ENCODE measurements around the gene SCTR. TPM values are rescaled to one million over a fixed set of nuclear protein-coding genes. Genes with fewer than 3 reads are reported as not detected.

The SCTR gene
- total and polyA plus RNA-seq, 2 of the 8 experiments (the other 6 are each of a cell fraction or from before 2014, with no cell fraction given): 0.15 TPM; not detected in 1

GRCh38 chr2:119481501-119482455, 42.5 kb downstream of the SCTR start:
- no peaks in the 10 kb centered on the region for H4K20me1 ChIP-seq (replicated peaks in 1 of 2; ENCODE audit: control insufficient read depth in 1 of 2, insufficient read depth in 2 of 2, low read length in 2 of 2)
- H3K14ac ChIP-seq (ENCODE audit: insufficient read length): no peak overlapping the region
- TF ChIP-seq SP2 (IDR thresholded peaks at IDR 0.05; ENCODE audit: low read length) (no peak), HDAC2 (IDR thresholded peaks at IDR 0.05; ENCODE audit: borderline replicate concordance in 1 of 2, low read depth in 2 of 2, low read length in 2 of 2) (no peak), KDM4A (IDR thresholded peaks at IDR 0.05; ENCODE audit: low read depth, low read length, severe bottlenecking) (no peak), EZH2 (IDR thresholded peaks at IDR 0.05; ENCODE audit: low read depth, low read length, severe bottlenecking) (no peak), BRCA1 (IDR thresholded peaks at IDR 0.05; ENCODE audit: low read depth, low read length) (no peak), TBP (IDR thresholded peaks at IDR 0.05; ENCODE audit: low read depth, low read length) (no peak), SRF (IDR thresholded peaks at IDR 0.05; ENCODE audit: low read depth, low read length) (no peak)
- no peak for FAIRE-seq
- no peak overlapping the region for H3K23ac ChIP-seq (ENCODE audit: insufficient read length)
- 85% methylated on average over 14 of the region's 16 CpGs; no CpG with 5 or more reads in 1 of the 2 experiments for WGBS, 2 experiments (ENCODE audit: extremely low coverage in 1 of 2, insufficient coverage in 1 of 2, insufficient read length in 1 of 2, insufficient replicate concordance in 2 of 2, low coverage in 1 of 2, low lambda C conversion rate in 2 of 2, missing lambda C conversion rate in 1 of 2)
- H2BK120ac ChIP-seq (replicated peaks; ENCODE audit: low read depth, low read length): no peak overlapping the region
- no peaks in the 10 kb centered on the region for H3K79me2 ChIP-seq (ENCODE audit: control insufficient read depth in 1 of 2, insufficient read depth in 2 of 2, low read length in 2 of 2)
- no peak overlapping the region for H4K91ac ChIP-seq (replicated peaks; ENCODE audit: insufficient read length, low read length)
- DNase-seq (ENCODE audit: low read depth in 1 of 2, low spot score in 2 of 2): peak in 1 of 2 experiments; percentile 45
- no peak overlapping the region for H3K56ac ChIP-seq (replicated peaks; ENCODE audit: insufficient read length, low read depth, low read length)
- peaks cover 0 to 6% (median 1%) of the 10 kb centered on the region in 4 experiments; a peak in 3 of 7 replicates for H3K4me1 ChIP-seq (replicated peaks in 1 of 4; ENCODE audit: control insufficient read depth in 3 of 4, insufficient read depth in 4 of 4, low read length in 3 of 4)
- peak overlapping the region; percentile 42; the same call in 1 of the 2 replicates for H4K8ac ChIP-seq (ENCODE audit: extremely low read depth, insufficient read depth, low read length)
- POLR2A ChIA-PET (ENCODE audit: partially characterized antibody): no interaction called here
- no peak overlapping the region for H2BK15ac ChIP-seq (ENCODE audit: low read length)
- CTCF ChIA-PET (ENCODE audit: partially characterized antibody): interaction anchor here (0.5 to 16.2 kb wide), 6 partner anchors 8 to 376 kb away, joined by 3 to 411 read pairs (median 4); no protein-coding TSS in a partner anchor
- no peak overlapping the region for H2BK12ac ChIP-seq (ENCODE audit: low read depth, low read length)
- no peak overlapping the region for H4K5ac ChIP-seq (ENCODE audit: insufficient read length, low read depth, low read length)
- H3K79me1 ChIP-seq (ENCODE audit: low read depth, low read length): no peaks in the 10 kb centered on the region
- H2AK5ac ChIP-seq (ENCODE audit: low read depth, low read length): no peak overlapping the region
- H3K36me3 ChIP-seq (ENCODE audit: control insufficient read depth in 2 of 4, insufficient read depth in 4 of 4, low read length in 3 of 4): no peaks in the 10 kb centered on the region
- H2AFZ ChIP-seq (ENCODE audit: low read length): peak overlapping the region; percentile 56; the same call in 1 of the 2 replicates
- H2BK20ac ChIP-seq (ENCODE audit: low read length): no peak overlapping the region
- H3K4me3 ChIP-seq (ENCODE audit: extremely low read depth in 1 of 4, insufficient read depth in 2 of 4, low read depth in 3 of 4, low read length in 4 of 4): no peak overlapping the region
- H2BK5ac ChIP-seq (ENCODE audit: low read depth, low read length): no peak overlapping the region
- H3K23me2 ChIP-seq (ENCODE audit: low read depth, low read length): no peaks in the 10 kb centered on the region
- H3K4me2 ChIP-seq (ENCODE audit: insufficient read depth in 1 of 2, low read depth in 2 of 2, low read length in 2 of 2): no peak overlapping the region
- H3K18ac ChIP-seq (ENCODE audit: extremely low read depth, low read length): no peak overlapping the region
- H3K4ac ChIP-seq (replicated peaks; ENCODE audit: insufficient read length, low read depth, low read length): no peak overlapping the region
- H3K9me3 ChIP-seq (ENCODE audit: insufficient read depth in 2 of 2, low read depth in 1 of 2, low read length in 1 of 2): no peaks in the 10 kb centered on the region
- no peaks in the 10 kb centered on the region; a peak in 1 of 7 replicates for H3K27me3 ChIP-seq (replicated peaks in 1 of 4; ENCODE audit: control insufficient read depth in 3 of 4, extremely low read depth in 1 of 4, insufficient read depth in 3 of 4, low read length in 3 of 4)
- no peak overlapping the region for H3K27ac ChIP-seq (ENCODE audit: low read depth, low read length)
- H3K9ac ChIP-seq (replicated peaks in 1 of 4; ENCODE audit: extremely low read depth in 1 of 4, low read depth in 3 of 4, low read length in 3 of 4): no peak overlapping the region

Measured in H1 (cell line).